GM21381 (cell line): ENCODE measurements around the gene TUBGCP6.

Experiments
- ATAC-seq: cut with Tn5 transposase; IDR thresholded peaks from one replicate; pipeline ENCODE4 v1.9.1; 2021; ENCODE audit warnings: mild to moderate bottlenecking, moderate library complexity; ENCODE audit not compliant: unreplicated experiment

The TUBGCP6 gene

DNA sequence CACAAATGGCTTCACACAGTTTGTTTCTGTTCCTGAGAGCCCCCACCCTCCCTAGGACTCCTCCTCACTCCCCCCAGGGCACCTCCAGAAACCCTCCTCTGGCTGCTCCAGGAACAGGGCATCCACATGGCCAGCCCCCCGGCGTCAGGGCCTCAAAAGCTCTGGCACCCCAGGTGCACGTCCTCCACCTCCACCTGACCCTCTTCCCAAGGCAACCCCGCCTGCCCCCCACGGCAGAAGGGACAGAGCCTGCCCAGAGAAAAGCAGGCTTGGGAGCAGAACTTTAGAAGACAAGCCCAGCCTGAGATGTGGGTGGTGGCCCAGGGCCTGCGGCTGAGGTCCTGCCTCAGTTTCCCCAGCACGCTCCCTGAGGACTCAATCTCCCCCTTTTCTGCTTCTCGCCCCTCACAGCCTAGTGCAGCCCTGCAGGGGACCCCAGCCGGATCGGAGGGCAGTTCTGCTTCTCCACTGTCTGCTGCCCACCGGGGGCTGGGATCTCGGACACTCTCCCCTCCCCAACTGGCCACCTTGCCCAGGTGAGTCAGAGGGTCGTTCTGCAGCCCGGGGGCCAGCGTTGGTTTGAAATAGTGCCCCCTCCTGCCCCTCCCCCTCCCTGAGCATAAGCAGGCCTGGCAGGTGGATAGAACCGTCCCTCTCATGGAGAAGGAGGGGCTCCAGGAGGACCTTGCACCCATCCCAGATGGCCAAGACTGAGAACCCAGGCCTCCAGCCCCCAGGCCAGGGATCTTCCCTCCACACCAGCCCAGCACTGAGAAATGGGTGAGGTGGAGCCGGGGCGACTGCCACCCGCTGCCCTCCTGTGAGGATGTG lies 61.5 kb downstream of the TUBGCP6 start:
- no peak for ATAC-seq

DNA sequence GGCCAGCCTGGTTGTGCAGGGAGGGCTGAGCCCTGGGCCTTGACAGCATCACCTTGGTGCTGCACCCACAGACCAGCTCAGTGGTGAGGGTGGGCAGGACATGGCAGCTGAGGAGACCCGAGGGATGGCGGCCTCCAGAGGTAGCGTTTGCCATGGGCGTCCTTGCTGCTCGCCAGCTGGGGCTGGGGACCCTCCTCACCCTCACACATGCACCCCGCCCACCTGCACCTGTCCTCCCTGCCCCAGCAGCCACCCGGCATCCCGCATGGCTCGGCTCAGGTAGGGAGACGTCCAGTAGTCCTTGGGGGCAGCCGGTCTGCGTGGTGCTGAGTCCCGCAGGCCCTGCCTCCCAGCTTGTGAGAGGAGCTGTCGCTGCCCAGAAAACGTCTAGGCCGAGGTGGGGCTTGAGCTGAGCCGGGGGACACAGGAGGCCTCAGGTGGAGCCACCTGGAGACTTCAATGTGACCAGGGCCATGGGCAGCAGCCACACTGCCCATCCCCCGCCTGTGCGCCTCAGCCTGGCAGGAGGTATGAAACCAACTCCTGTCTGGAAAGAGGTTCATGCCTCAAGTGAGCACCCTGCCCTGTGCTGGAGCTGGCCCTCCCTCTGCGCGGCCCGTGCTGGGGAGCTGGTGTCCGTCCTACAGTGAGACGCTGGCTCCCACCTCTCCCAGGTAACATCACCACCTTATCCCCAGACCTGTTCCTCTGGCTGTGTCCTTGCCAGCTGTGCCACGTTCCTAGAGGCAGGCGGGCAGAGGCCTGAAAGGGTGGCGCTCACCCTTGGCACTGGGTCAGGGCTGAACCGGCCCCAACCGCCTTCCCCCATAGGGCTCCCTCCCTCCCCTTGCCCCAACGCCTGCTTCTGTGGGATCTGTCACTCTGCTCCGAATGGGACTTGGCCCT lies 62.4 kb downstream of the TUBGCP6 start:
- no peak for ATAC-seq

GRCh38 chr22:50180727-50181521 lies 63.9 kb downstream of the TUBGCP6 start:
- ATAC-seq: no peak

GRCh38 chr22:50179937-50180726 lies 64.7 kb downstream of the TUBGCP6 start:
- ATAC-seq: no peak

DNA sequence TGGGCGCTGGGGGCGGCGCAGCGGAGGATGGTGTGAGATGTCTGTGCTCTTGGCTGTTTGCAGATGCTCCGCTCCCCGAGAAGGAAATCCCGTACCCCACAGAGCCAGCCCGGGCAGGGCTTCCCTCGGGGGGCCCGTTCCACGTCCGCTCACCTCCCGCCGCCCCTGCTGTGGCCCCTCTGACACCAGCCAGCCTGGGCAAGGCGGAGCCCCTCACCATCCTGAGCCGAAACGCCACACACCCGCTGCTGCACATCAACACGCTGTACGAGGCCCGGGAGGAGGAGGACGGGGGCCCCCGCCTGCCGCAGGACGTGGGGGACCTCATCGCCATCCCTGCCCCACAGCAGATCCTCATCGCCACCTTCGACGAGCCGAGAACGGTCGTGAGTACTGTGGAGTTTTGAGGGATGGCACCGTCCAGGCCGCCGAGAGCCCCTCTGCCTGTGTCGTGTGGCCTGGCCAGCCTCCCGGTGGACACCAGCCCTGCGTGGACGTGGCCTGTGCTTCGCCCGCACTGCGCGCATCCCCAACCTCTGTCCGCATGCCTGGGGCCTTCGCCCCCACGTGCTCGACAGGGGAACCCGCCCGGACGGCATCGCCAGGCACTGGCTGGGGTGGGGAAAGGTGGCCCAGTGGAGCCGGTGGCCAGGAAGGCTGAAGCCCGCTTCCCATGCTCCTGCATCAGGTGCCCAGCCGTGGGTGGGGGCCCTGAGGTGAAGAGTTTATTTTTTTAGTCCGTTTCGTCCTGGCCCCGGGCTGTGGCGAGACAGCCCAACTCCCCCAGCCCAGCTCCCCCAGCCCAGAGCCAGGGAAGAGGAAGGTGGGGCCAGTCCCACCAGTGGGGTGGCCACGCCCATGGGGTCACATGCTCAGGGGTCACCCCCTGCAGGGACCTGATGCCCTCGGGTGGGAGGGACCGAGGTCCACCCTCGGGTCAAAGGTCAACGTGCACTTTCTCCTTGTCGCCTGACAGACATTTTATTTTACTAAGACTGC lies 65.7 kb downstream of the TUBGCP6 start:
- ATAC-seq: no peak

DNA sequence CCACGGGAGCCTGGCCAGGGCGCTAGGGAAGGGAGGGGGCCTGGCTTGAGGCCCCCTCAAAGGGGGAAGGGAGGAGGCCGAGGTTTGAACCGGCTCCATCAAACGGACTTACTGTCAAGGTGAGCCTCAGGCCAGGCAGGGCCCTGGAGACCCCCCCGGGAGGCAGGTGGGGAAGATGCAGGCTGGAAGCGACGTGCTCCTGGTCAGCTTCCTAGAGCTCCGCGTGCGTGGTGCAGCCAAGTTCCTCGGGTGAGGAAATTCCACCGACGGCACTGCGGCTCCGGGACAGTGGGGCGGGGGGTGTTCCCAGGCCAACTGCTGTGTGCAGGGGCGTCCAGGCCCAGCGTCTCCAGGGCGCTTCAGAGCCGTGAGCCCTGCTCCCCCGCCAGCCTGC lies 66.4 kb downstream of the TUBGCP6 start:
- ATAC-seq: no peak

GRCh38 chr22:50177537-50178470 lies 67.0 kb downstream of the TUBGCP6 start:
- no peak for ATAC-seq

DNA sequence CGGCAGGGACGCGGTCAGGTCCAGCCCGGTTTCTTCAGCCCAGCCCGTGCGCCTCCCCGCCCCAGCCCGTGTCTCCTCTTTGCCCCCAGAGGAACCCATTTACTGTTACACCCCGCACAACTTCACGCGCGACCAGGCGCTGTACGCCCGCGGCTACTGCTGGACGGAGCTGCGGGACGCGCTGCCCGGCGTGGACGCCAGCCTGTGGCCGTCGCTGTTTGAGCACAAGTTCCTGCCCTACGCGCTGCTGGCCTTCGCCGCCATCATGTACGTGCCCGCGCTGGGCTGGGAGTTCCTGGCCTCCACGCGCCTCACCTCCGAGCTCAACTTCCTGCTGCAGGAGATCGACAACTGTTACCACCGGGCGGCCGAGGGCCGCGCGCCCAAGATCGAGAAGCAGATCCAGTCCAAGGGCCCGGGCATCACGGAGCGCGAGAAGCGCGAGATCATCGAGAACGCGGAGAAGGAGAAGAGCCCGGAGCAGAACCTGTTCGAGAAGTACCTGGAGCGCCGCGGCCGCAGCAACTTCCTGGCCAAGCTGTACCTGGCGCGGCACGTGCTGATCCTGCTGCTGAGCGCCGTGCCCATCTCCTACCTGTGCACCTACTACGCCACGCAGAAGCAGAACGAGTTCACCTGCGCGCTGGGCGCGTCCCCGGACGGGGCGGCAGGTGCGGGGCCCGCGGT lies 67.8 kb downstream of the TUBGCP6 start:
- ATAC-seq: no peak

DNA sequence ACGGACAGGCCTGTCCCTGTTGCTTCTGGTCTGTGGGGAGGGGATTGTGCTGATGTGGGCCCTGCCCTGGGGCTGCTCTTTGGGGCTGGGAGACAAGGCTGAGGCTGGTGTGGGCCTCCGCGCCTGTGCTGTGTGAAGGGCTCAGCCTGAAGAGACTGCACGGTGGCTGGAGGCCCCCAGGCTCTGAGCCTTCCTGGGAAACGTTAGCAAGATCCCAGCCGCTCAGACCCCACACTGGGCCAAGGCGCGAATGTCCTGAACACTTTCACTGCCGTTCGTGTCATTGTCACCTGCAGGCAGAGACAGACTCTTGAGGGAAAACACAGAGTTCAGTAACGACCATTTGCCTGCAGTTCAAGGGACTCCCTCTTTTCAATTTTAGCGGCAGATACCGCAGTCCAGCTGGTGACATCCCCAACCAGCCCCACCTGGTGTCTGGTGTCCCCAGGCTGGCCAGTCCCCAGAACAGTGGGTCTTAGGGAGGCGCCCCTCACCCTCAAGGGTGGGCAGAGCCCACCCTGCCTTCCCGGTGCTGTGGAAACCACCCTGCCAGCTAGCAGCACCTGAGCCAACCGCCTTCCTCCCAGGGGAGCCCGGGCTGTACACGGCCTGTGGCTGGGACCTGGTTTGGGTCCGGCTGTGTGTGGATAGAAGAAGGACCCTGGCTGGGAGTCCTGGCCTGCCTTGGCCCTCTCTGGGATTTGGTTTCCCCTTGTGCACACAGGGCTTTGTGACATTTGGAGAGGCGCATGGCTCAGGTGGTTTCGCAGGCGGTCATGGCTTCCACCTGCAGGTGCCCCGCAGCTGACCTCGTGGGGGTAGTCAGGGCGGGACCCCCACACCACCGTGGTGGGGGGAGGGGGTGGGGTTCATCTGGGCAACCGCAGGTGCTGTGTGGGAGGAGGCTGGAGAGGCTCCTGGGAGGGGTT lies 68.6 kb downstream of the TUBGCP6 start:
- ATAC-seq: no peak

DNA sequence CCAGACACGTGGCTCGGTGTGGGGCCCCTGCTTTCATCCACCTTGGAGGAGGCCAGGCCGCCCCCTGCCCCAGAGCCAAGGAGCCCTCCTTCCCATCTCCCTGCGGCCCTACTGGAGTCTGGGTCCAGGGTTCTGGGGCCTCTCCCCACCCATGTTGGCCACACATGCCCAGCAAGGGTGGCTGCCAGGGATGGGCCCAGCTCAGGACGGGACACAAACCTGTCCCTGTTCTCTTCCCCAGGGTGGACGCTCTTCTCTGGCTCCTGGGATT lies 69.7 kb downstream of the TUBGCP6 start:
- ATAC-seq: no peak

DNA sequence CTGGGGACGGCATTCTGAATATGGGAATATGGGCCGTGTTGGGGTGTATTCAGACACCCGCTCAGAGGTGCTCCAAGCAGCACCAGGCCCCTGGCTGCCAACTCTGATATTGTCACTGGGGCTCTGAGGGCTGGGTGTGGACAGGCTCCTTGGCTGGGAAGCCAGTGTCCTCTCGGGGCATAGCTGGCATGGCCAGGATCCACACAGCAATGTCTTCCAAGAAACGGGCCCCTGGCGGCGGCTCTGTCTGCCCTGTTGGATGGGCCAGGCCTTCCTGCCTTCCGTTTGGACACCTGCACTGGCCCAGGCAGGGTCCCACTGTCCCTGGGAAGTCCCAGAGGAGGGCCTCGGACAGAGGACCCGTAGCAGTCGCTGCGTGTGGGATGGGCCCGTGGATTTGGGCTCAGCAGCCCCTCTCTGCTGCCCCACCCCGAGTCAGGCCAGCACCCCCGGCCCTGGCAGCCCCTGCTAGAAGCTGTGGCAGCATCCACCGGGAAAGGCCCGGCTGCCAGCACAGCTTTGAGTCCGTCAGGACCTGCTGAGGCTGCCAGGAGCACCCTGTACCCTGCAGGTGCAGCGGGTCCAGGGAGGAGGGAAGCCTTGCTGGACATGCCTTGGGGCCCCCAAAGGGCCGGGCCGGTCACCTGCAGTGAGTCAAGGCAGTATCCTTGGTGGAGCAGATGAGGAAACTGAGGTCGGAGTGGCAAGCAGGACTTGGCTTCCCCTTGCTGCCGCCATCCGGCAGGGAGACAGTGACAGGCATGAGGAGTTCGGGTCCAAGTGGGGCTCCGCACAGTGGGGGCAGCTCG lies 70.2 kb downstream of the TUBGCP6 start:
- ATAC-seq: no peak

- no peak for ATAC-seq
Observed at GRCh38 chr22:50173983-50174355, 70.9 kb downstream of the TUBGCP6 start.

DNA sequence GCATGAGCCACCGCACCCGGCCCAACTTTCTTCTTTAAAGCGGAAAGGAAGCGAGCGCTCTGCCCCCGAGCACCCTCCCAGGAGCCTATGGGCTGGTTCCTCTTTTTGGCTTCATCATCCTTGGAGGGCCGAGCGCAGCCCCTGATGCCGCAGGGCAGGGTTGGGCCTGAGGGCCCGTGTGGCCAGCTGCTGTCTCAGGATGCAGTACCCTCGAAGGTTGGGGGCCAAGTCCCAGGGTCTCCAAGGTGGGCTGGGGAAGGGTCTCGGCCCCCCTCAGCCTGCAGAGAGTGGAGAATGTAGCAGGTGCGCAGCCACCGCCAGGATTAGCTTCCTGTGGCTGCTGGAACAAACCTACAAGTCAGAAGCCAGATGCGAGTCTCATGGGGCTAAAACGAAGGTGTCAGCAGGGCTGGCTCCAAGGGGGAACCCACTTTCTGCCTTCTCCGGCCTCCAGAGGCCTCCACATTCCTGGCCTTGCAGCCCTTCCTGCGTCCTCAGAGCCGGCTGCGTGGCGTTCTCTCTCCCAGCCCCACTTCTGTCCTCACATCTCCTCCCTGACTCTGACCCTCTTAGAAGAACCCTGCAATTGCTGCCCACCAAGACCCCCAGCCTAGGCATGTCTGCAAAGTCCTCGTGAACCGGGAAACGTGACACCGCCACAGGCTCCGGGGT lies 71.4 kb downstream of the TUBGCP6 start:
- no peak for ATAC-seq

GRCh38 chr22:50171965-50172421 lies 72.8 kb downstream of the TUBGCP6 start:
- ATAC-seq: no peak

DNA sequence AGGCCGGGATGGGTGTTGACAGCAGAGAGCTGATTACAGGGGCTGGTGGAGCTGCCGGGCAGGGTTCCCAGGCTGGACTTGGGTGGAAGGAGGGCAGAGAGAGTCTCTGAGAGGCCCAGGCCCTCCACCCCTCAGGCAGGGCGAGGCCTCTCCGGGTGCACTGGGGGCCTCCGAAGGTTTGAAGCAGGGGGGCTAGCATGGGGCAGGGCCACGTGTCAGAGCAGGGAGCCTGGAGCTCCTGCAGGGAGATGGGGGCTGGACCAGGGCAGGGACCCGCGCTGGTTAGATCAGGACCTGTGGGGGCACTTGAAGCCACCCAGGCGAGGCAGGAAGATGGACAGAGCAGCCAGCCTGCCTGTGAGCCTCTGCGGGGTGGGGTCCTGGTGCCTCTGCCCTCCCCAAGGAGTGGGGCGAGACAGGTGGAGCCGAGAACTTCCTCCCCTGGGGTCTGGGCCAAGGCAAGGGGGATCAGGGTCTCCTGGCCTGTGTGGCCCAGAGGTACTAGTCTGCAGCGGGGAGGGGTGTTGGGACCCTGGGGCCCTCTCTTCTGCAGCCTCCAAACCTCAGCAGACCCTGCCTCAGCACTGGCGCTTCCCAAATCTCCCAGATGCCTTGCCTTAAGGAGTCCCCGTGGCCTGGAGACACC lies 73.4 kb downstream of the TUBGCP6 start:
- no peak for ATAC-seq
